PC-3 (cell line): ENCODE data around the gene MLPH. TPM values are rescaled to one million over a fixed set of nuclear protein-coding genes. Genes with fewer than 3 reads are reported as not detected.

Experiments
- ATAC-seq: fragments of 200-7000 bp; cut with Tn5 transposase; 2 replicates; pipeline ENCODE4 v1.9.1; 2020; ENCODE audit warnings: mild to moderate bottlenecking, moderate library complexity
- BruUV-seq: library from RNA; stranded (reverse); fragments of 400-500 nt; replicated peaks from 2 replicates; lab custom pipeline; 2021; lab: Mats Ljungman, UMichigan
- CTCF ChIA-PET: fragments of 300-600 bp; sonication (Branson Sonifier 250); formaldehyde crosslinking; loops from one replicate; lab custom pipeline; 2022; ENCODE audit warnings: antibody characterized with exemption; lab: Charles Lee
- POLR2A ChIA-PET: fragments of 300-600 bp; sonication (Branson Sonifier 250); formaldehyde crosslinking; loops from one replicate; lab custom pipeline; 2022; ENCODE audit warnings: antibody characterized with exemption; ENCODE audit not compliant: unreplicated experiment; lab: Charles Lee
- DNase-seq: peaks from one replicate; pipeline ENCODE4 v3.0.0-alpha.2; 2015
- H2AFZ ChIP-seq: fragments of 300-600 bp; sonication (generic); 2 replicates; pipeline ENCODE4 v1.6.0; 2016; ENCODE audit warnings: antibody characterized with exemption, low read length
- H3F3A ChIP-seq: fragments of 300-600 bp; sonication (generic); one replicate; pipeline ENCODE4 v1.6.0; 2017; ENCODE audit warnings: antibody characterized with exemption, low read length, control low read depth, mild to moderate bottlenecking; ENCODE audit not compliant: unreplicated experiment
- H3K27ac ChIP-seq: fragments of 300-600 bp; sonication (generic); 2 replicates; pipeline ENCODE4 v1.5.1; 2016; ENCODE audit warnings: mild to moderate bottlenecking, low read length
- H3K27me3 ChIP-seq: fragments of 300-600 bp; sonication (generic); 2 replicates; pipeline ENCODE4 v1.6.1; 2016; ENCODE audit warnings: low read length, mixed read lengths
- H3K36me3 ChIP-seq: fragments of 300-600 bp; sonication (generic); 2 replicates; pipeline ENCODE4 v1.6.1; 2016; ENCODE audit warnings: low read depth, mixed run types, low read length, mixed read lengths
- H3K4me1 ChIP-seq: fragments of 300-600 bp; sonication (generic); 2 replicates; pipeline ENCODE4 v1.5.1; 2016; ENCODE audit warnings: low read length; ENCODE audit not compliant: insufficient read depth
- H3K4me2 ChIP-seq: fragments of 300-600 bp; sonication (generic); 2 replicates; pipeline ENCODE4 v1.6.0; 2016; ENCODE audit warnings: low read length
- H3K4me3 ChIP-seq: fragments of 300-600 bp; sonication (generic); 2 replicates; pipeline ENCODE4 v1.5.1; 2016; ENCODE audit warnings: mild to moderate bottlenecking, low read length, mixed read lengths
- H3K79me2 ChIP-seq: fragments of 300-600 bp; sonication (generic); 2 replicates; pipeline ENCODE4 v1.6.1; 2017; ENCODE audit warnings: low read length, mixed read lengths
- H3K9ac ChIP-seq: fragments of 300-600 bp; sonication (generic); 2 replicates; pipeline ENCODE4 v1.6.0; 2016; ENCODE audit warnings: mild to moderate bottlenecking, low read length
- H3K9me2 ChIP-seq: fragments of 300-600 bp; sonication (generic); replicated peaks from 2 replicates; pipeline ENCODE4 v1.6.1; 2016; ENCODE audit warnings: mixed run types, low read length, mixed read lengths
- H3K9me3 ChIP-seq: fragments of 300-600 bp; sonication (generic); 2 replicates; pipeline ENCODE4 v1.6.1; 2016; ENCODE audit warnings: low read length, mixed read lengths
- H4K20me1 ChIP-seq: fragments of 300-600 bp; sonication (generic); 2 replicates; pipeline ENCODE4 v1.6.1; 2016; ENCODE audit warnings: low read length, mixed read lengths
- EZH2 ChIP-seq: fragments of 300-600 bp; sonication (generic); IDR thresholded peaks from one replicate; pipeline ENCODE4 v1.6.1; 2017; ENCODE audit warnings: antibody characterized with exemption, mild to moderate bottlenecking, low read length; ENCODE audit not compliant: unreplicated experiment
- EZH2phosphoT487 ChIP-seq: fragments of 300-600 bp; sonication (generic); IDR thresholded peaks from 2 replicates; pipeline ENCODE4 v1.6.1; 2018; ENCODE audit warnings: mild to moderate bottlenecking, antibody characterized with exemption, low read length, borderline replicate concordance
- intact Hi-C: fragments of 100-400 bp; cut with micrococcal nuclease; formaldehyde crosslinking; loops from 2 replicates; pipeline ENCODE4 v1.9.0; 2023
- total RNA-seq: library from RNA; depleted of rRNA; stranded (reverse); fragments of >200 nt; gene quantifications from 2 replicates; pipeline ENCODE4 v1.2.3, GENCODE V29; 2014
- TF ChIP-seq, protein P1 (sequence below): fragments of 300-600 bp; sonication (generic); conservative IDR thresholded peaks from 2 replicates; pipeline ENCODE4 v1.5.1; 2017; ENCODE audit warnings: antibody characterized with exemption, low read depth, mild to moderate bottlenecking, low read length

The MLPH gene
- total RNA-seq, 1 experiment from 2014 or later: 201 TPM

DNA sequence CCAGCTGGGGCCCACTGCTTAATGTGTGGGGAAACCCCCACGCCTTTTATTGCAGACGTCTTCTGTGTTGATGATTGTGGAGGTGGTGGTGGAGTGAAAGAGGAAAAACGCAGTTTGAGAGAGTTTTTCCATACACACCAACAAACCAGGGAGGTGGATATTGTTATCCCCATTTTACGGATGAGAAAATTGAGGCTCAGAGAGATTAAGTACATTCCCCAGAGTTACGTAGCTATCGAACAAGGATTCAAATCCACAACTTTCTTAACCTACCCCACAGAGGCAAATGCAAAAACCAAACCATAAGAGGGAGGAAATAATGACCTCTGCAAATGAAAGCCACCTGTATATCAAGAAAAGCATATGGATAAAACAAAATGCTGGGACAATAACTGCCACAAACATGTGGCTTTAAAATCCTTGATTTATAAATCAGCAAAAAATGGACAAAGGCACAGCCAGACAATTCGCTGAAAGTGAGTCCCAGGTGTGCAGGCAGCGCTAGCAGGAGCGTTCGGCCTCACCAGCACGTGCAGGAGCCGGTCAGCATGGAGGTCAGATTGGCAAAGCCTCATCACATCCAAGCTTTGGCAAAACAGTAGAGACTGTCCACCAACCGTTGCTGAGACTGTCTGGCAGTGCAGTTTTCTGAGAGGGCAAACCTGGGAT lies 116.1 kb downstream of the MLPH start:
- POLR2A ChIA-PET: no interaction called here
- intact Hi-C loops: loop anchor here (10.0 kb wide), 1 partner anchor 132 kb away; no protein-coding TSS in a partner anchor
- H3K27ac ChIP-seq: no peak overlapping the region
- no peaks in the 10 kb centered on the region for H3F3A ChIP-seq
- no peaks in the 10 kb centered on the region for H3K27me3 ChIP-seq
- peak overlapping the region; percentile 56 for H2AFZ ChIP-seq
- BruUV-seq: no TSS peak
- no peaks in the 10 kb centered on the region for H3K79me2 ChIP-seq
- no peak overlapping the region for H3K9ac ChIP-seq
- H3K9me2 ChIP-seq: no peaks in the 10 kb centered on the region
- no peak overlapping the region for H3K4me3 ChIP-seq
- CTCF ChIA-PET: no interaction called here
- no peaks in the 10 kb centered on the region for H3K36me3 ChIP-seq
- TF ChIP-seq, protein P1, sequence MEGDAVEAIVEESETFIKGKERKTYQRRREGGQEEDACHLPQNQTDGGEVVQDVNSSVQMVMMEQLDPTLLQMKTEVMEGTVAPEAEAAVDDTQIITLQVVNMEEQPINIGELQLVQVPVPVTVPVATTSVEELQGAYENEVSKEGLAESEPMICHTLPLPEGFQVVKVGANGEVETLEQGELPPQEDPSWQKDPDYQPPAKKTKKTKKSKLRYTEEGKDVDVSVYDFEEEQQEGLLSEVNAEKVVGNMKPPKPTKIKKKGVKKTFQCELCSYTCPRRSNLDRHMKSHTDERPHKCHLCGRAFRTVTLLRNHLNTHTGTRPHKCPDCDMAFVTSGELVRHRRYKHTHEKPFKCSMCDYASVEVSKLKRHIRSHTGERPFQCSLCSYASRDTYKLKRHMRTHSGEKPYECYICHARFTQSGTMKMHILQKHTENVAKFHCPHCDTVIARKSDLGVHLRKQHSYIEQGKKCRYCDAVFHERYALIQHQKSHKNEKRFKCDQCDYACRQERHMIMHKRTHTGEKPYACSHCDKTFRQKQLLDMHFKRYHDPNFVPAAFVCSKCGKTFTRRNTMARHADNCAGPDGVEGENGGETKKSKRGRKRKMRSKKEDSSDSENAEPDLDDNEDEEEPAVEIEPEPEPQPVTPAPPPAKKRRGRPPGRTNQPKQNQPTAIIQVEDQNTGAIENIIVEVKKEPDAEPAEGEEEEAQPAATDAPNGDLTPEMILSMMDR: no peak
- TF ChIP-seq EZH2 (no peak), EZH2phosphoT487 (no peak)
- H3K9me3 ChIP-seq: no peaks in the 10 kb centered on the region
- DNase-seq (no peak), ATAC-seq (no peak)
- H3K4me1 ChIP-seq: 0 out of 2 replicates have a peak, but pooled peaks cover 4% of the 10 kb centered on the region
- H4K20me1 ChIP-seq: no peaks in the 10 kb centered on the region
- H3K4me2 ChIP-seq: peak overlapping the region; percentile 22; the same call in 1 of the 2 replicates

DNA sequence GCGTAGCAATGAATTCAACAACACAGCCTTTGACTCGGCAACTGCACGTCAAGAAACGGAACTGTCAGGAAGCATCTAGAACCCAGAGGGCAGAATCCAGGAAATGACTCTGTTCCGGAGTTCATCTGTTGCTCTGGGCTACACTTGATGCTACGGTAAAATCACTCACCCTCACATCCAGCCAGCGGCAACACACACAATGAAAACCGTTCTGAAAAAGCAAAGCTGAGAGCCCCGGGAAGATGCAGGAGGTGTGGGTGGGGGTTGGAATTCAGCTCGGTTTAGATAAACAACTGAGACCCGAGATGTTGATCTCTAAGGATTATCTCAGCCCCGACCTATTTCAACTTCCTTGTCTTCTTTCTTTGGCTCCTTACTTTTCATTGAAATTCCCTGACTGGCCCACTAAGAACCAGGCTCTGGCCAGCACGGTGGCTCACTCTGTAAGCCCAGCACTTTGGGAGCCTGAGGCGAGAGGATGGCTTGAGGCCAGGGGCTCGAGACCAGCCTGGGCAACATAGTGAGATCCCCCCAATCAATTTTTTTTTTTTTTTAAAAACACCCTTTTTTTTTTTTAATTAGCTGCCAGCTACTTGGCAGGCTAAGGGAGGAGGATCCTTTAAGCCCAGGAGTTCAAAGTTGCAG lies 116.8 kb downstream of the MLPH start:
- no TSS peak for BruUV-seq
- intact Hi-C loops: loop anchor here (10.0 kb wide), 1 partner anchor 131 kb away; no protein-coding TSS in a partner anchor
- Histone ChIP-seq H3K9me2 (no peaks in the 10 kb centered on the region), H3K79me2 (no peaks in the 10 kb centered on the region), H3K4me1 (0 out of 2 replicates have a peak, but pooled peaks cover 4% of the 10 kb centered on the region), H3K36me3 (no peaks in the 10 kb centered on the region), H3K27ac (no peak overlapping the region), H3K9ac (no peak overlapping the region), H3K27me3 (no peaks in the 10 kb centered on the region), H3K4me3 (no peak overlapping the region), H2AFZ (peak overlapping the region; percentile 56), H3K9me3 (no peaks in the 10 kb centered on the region), H3F3A (no peaks in the 10 kb centered on the region), H3K4me2 (peak overlapping the region; percentile 22; the same call in 1 of the 2 replicates), H4K20me1 (no peaks in the 10 kb centered on the region)
- POLR2A ChIA-PET: no interaction called here
- ATAC-seq (peak; percentile 72), DNase-seq (peak; percentile 17)
- CTCF ChIA-PET: no interaction called here
- TF ChIP-seq EZH2phosphoT487: no peak
- TF ChIP-seq, protein P1: no peak
- TF ChIP-seq EZH2: no peak
